Neuron (in vitro differentiated cells): ENCODE data around the gene ZP1.

Experiments
- H2AFZ ChIP-seq: one replicate; pipeline ENCODE4 v1.6.1; 2013; ENCODE audit warnings: low read depth, mild to moderate bottlenecking, inconsistent platforms, low read length, moderate library complexity
- H3K27me3 ChIP-seq: one replicate; pipeline ENCODE4 v1.6.1; 2013; ENCODE audit warnings: low read length; ENCODE audit not compliant: insufficient read depth
- H3K36me3 ChIP-seq: one replicate; pipeline ENCODE4 v1.6.1; 2013; ENCODE audit warnings: low read length; ENCODE audit not compliant: insufficient read depth
- H3K4me1 ChIP-seq: one replicate; pipeline ENCODE4 v1.6.1; 2013; ENCODE audit warnings: low read length; ENCODE audit not compliant: insufficient read depth
- H3K4me3 ChIP-seq: 2 replicates; pipeline ENCODE4 v1.5.1; 2013; ENCODE audit warnings: mild to moderate bottlenecking, low read length, moderate library complexity
- H3K9me3 ChIP-seq: one replicate; pipeline ENCODE4 v1.6.1; 2013; ENCODE audit warnings: low read length

The ZP1 gene

DNA sequence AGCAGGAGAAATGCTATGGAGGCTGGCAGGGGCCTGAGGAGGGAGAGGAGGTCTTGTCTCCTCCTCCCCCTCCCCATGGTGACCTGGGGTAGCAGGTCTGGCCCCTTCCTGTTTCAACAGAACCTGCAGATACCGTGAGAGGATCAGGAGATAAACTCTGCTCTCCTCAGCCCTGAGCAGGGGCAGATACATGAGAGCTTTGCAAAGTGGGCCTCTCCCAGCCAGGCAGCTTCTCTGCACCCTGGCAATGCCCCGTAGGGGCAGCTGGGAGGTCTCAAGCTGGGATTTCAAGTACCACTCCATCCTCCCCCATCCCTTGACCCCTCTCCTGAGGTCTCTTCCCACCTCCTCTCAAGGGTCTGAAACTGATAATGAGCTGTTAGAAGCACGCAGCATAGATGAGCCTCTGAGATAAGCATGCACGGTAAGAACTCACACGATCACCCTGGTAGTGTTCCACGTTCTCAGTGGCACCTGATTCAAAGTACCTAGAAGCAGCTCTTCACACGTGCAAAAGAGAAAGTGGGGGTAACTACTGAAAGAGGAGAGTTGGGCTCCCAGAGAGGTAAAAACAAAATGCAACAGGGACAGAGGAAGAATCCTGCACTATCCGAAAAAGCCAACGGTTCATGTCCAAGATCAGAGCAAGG, 30.4 kb upstream of the ZP1 start:
- Histone ChIP-seq H3K36me3 (no peaks in the 10 kb centered on the region), H3K4me3 (no peak overlapping the region), H2AFZ (no peak overlapping the region)

DNA sequence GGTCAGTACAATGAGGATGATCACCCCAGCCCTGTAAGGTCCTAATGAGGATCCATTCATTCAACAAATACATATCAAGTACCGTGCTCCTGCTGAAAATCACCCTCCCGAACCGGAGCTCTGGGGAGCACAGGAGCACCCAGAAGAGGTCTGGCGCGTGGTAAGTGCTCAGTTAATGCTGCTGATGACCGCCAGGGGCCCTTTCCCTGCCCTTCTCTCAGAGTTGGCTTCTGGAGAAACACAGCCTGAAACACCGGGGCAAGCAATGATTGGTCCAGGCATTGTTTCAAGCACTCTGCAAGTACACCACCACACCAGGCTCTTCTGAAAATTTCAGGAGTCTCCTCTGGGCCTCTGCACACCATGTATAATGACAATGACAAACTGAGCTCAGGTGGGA, 29.2 kb upstream of the ZP1 start:
- H3K4me3 ChIP-seq, result no peak overlapping the region
- no peaks in the 10 kb centered on the region for H3K36me3 ChIP-seq
- no peak overlapping the region for H2AFZ ChIP-seq
- peaks cover 17% of the 10 kb centered on the region for H3K27me3 ChIP-seq
- no peaks in the 10 kb centered on the region for H3K9me3 ChIP-seq
- peaks cover 10% of the 10 kb centered on the region for H3K4me1 ChIP-seq

More for the DNA sequence above, 30.4 kb upstream of the ZP1 start:
- H3K9me3 ChIP-seq, result no peaks in the 10 kb centered on the region
- H3K4me1 ChIP-seq, result peaks cover 4% of the 10 kb centered on the region
- peaks cover 22% of the 10 kb centered on the region for H3K27me3 ChIP-seq

DNA sequence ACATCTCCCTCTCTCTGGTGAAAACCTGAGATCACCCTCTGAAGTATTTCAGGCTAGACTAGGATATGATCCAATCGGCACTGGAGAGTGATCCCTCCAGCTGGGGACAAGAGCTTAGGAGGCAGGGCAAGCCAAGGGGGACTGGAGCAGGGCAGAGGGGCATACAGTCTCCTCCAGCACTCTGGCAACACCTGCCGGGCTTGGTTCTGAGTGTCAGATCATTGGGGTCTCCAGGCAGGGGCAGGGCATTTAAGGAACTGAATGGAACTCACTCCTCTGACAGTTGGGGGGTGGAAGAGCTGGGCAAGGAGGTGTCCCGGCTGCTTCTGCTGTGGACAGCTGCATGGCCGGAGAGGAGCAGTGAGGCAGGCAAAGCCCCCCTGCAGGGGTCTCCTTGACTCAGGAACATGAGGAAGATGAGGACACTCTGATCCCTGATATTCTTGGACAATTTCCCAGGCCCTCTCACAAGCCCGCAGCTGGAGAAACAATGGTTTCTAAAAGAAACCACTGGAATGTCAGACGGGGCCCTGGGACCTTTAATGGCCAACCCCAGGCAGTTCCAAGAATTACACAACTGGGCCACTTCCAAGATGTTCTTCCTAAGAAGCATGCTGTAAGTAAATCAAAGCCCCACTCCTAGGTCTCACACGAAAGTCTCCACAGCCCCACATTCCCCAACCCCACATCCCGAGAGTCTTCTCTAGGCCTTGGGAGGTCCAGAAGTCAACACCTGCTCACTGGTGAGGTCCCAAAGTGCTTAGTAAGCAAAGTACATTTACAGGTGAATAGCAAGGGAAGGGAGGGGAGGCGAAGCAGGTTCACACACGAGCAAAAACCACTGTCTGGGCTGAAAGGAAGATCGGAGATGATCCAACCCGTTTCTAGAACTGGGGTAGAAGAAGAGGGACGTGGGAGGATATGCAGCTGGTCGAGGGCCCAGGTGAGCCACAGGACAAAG, 26.6 kb upstream of the ZP1 start:
- no peak overlapping the region for H3K4me3 ChIP-seq
- H3K9me3 ChIP-seq, result no peaks in the 10 kb centered on the region
- H3K27me3 ChIP-seq, result peaks cover 9% of the 10 kb centered on the region
- peaks cover 34% of the 10 kb centered on the region for H3K4me1 ChIP-seq
- peak overlapping the region; percentile 87 for H2AFZ ChIP-seq
- no peaks in the 10 kb centered on the region for H3K36me3 ChIP-seq

DNA sequence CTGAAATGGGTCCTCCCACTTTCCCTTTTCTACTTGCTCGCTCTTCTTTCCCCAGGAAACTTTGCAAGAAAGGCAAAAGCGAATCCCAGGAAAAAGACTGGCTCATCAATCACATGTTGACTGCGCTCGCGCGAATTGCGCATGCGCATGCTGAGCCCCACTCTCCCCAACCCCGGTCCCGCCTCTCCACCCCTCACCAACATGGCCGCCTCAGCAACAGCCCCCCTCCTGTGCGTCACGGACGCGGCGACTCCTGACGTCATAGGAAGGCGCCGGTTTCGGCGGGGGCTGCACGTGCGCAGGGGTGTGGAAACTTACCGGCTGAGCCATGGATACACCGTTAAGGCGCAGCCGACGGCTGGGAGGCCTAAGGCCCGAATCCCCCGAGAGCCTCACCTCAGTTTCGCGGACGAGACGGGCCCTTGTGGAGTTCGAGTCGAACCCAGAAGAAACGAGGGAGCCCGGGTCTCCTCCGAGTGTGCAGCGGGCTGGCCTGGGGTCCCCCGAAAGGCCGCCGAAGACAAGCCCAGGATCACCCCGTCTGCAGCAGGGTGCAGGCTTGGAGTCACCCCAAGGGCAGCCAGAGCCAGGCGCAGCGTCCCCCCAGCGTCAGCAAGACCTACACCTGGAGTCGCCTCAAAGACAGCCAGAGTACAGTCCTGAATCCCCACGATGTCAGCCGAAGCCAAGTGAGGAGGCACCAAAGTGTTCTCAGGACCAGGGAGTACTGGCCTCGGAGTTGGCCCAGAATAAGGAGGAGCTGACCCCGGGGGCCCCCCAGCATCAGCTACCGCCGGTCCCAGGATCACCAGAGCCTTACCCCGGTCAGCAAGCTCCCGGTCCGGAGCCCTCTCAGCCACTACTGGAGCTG, 25.3 kb upstream of the ZP1 start, which contains the start of gene CCDC86:
TSS of gene CCDC86 (plus strand) at position 317 of the 871 bp plus-strand sequence. CDS start at position 329, 12 bp downstream.
- Histone ChIP-seq H3K27me3 (peaks cover 4% of the 10 kb centered on the region), H3K36me3 (no peaks in the 10 kb centered on the region), H2AFZ (peak within 1 kb of the TSS; percentile 87), H3K4me3 (peak within 1 kb of the TSS; percentile 65), H3K4me1 (peaks cover 34% of the 10 kb centered on the region), H3K9me3 (no peaks in the 10 kb centered on the region)

DNA sequence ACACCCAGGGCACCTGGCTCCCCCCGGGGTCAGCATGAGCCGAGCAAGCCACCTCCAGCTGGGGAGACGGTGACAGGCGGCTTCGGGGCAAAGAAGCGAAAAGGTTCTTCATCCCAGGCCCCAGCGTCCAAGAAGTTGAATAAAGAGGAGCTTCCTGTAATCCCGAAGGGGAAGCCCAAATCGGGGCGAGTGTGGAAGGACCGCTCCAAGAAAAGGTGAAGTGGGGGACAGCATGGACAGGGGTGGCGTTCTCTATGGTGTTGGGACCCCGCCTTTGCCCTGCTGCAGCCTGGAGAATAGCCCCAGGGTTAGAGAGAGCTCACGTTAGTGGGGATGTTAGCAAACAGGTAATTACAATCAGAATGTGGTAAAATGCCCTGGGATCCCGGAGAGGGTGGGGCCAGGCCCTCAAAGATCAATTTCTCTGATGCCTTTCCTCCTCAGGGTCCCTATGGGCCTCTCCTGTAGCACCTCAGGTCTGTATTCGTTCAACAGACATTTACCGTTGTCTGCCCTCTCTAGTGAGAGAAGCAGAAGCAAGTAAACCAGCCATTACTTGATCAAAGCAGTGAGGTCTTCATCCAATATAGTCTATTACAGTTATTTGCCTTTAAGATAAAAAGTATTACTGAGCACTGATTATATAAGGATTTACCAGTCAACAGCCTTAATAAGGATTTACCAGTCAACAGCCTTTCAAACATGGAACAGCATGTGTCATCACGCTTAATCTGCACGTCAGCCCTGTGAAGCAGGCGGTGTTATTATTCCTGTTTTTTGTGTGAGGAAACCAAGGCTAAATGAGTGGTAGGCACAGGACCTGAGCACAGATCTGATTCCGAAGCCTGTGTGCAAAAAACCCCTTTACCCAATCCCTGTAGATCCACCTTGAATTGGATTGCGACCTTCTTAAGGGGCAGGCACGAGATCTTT, 24.4 kb upstream of the ZP1 start:
- no peaks in the 10 kb centered on the region for H3K9me3 ChIP-seq
- H3K27me3 ChIP-seq, result no peaks in the 10 kb centered on the region
- H3K4me3 ChIP-seq, result peak overlapping the region; percentile 65
- peaks cover 34% of the 10 kb centered on the region for H3K4me1 ChIP-seq
- H2AFZ ChIP-seq, result peak overlapping the region; percentile 87
- no peaks in the 10 kb centered on the region for H3K36me3 ChIP-seq

DNA sequence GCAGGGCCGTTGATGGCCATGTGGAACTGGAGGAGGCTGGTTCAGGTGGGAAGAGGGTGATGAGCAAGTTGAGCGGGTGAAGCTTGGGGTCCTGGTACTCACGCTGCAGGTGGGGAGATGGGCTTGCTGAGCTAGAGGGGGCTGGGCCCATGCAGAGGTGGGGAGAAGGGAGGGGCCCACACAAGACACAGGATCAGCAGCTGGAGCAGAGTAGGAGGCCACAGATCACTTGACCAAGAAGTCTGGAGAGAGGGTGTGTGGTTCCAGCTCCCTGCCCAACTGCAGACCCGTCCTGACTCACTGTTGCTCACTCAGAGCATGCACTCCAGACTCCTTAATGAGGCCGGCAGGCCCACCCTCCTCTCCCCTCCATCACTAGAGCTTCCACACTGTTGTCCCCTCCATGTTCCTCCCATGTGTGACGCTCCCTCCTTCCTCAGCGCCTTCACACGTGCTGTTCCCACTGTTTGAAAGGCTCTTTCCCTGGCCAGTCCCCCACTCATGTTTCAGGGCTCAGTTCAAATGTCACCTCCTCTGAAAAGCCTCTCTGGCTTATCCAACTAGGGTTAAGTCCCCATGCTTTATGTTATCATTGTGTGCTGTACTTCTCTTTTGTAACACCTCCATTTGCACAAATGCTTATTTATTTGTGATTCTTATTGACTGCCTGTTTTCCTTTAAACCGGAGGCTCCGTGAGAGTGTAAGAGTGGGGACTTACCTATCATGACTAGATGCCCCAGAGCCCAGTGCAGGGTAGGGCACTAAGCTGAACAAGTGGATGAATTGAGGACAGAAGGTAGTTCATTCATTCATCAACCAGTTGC, 23.1 kb upstream of the ZP1 start:
- H3K36me3 ChIP-seq, result peaks cover 5% of the 10 kb centered on the region
- peak overlapping the region; percentile 65 for H3K4me3 ChIP-seq
- H3K4me1 ChIP-seq, result peaks cover 34% of the 10 kb centered on the region
- H2AFZ ChIP-seq, result no peak overlapping the region
- no peaks in the 10 kb centered on the region for H3K9me3 ChIP-seq
- no peaks in the 10 kb centered on the region for H3K27me3 ChIP-seq

DNA sequence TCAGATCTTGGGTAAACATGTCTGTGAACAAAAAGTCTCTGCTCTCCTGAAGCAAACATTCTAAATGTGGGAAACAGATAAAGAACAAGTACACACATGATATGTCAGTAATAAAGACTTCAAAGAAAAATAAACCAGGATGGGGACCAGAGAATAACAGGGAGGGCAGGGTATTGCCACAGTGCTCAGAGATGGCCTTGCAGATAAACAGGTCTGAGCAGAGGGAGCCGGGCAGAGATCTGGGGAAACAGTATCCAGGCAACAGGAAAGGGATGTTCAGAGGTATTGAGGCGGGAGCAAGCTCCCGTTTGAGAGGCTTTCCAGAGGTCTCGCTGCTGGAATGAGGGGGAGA, 22.5 kb upstream of the ZP1 start:
- Histone ChIP-seq H3K4me3 (no peak overlapping the region), H3K9me3 (no peaks in the 10 kb centered on the region)

DNA sequence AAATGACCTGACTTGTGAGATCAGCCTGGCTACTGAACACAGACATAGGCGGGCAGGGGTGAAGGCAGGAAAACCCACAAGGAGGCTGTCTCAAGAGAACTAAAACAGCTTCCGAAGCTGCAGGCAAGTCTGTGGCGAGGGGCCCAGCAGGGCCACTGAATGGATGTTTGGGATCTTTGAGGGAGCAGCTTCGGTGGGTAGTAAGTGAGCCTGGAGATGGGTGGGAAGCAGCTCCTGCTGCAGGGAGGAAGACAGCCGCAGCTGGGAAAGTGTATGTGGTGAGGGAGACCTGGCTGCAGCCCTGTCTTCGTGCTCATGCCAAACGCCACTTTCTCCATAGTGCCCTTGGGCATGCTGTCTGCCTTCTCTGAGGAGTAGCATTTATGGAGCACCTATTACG, 22.0 kb upstream of the ZP1 start:
- H3K4me3 ChIP-seq, result no peak overlapping the region
- no peaks in the 10 kb centered on the region for H3K27me3 ChIP-seq
- H3K4me1 ChIP-seq, result peaks cover 34% of the 10 kb centered on the region
- no peak overlapping the region for H2AFZ ChIP-seq
- H3K9me3 ChIP-seq, result no peaks in the 10 kb centered on the region
- peaks cover 10% of the 10 kb centered on the region for H3K36me3 ChIP-seq

More for the DNA sequence above, 22.5 kb upstream of the ZP1 start:
- peaks cover 8% of the 10 kb centered on the region for H3K36me3 ChIP-seq
- H3K27me3 ChIP-seq, result no peaks in the 10 kb centered on the region
- peaks cover 34% of the 10 kb centered on the region for H3K4me1 ChIP-seq
- no peak overlapping the region for H2AFZ ChIP-seq

DNA sequence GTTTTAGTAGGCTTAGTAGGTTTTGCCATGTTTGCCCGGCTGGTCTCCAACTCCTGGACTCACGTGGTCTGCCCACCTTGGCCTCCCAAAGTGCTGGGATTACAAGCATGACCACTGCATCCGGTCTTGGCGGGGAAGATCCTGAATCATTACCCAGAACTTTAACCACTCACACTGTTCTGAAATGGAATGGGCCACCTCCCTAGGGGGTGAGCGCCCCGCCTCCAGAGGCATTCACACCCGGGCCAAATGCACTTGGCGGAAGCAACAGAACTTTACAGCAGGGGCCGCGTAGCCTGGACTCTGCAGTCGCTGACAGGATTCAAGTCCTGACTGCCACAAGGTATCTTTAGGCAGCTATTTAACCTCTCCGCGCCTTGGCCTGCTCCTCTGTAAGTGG, 20.1 kb upstream of the ZP1 start:
- Histone ChIP-seq H3K4me3 (no peak overlapping the region), H3K4me1 (peaks cover 30% of the 10 kb centered on the region), H3K27me3 (no peaks in the 10 kb centered on the region), H3K9me3 (no peaks in the 10 kb centered on the region), H3K36me3 (peaks cover 25% of the 10 kb centered on the region), H2AFZ (no peak overlapping the region)

DNA sequence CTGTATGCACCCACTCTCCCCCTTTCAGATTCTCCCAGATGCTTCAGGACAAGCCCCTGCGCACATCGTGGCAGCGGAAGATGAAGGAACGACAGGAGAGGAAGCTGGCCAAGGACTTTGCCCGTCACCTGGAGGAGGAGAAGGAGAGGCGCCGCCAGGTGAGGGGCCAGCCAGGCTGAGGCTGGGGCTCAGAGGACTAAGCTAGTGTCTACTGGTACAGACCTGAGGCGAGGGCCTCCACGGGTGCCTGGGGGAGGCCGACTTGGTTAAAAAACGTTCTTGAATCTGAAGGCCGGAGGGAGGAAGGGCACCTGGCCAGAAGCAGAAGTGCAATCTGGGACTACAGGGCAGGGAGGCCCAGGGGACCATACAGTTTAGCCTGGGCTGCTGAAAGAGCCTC, 19.4 kb upstream of the ZP1 start:
- no peaks in the 10 kb centered on the region for H3K27me3 ChIP-seq

DNA sequence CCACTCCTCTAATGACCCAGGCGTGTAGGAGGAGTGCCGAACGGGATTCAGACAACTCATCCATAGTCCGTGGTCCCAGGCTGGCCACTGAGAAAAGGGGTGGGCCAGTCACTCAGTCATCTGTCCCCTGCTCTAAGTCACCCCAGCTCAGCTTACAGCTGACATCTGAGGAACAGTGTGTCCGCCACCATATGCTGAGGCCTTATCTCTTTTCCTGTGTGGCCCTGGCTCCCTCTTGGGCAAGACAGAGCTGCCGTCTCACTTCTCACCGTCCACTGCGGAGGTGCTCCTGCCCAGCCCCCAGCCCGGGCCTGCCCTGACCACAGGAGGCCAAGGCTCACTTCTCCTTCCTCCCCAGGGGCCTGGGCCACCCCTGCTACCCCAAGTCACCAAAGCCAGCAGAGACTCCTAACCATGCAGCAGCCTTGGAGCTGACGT, 18.6 kb upstream of the ZP1 start:
- Histone ChIP-seq H3K4me3 (no peak overlapping the region), H3K36me3 (peaks cover 25% of the 10 kb centered on the region)

More for the DNA sequence above, 19.4 kb upstream of the ZP1 start:
- Histone ChIP-seq H3K9me3 (no peaks in the 10 kb centered on the region), H2AFZ (no peak overlapping the region), H3K36me3 (peaks cover 25% of the 10 kb centered on the region), H3K4me1 (peaks cover 26% of the 10 kb centered on the region), H3K4me3 (no peak overlapping the region)

More for the DNA sequence above, 18.6 kb upstream of the ZP1 start:
- Histone ChIP-seq H3K27me3 (no peaks in the 10 kb centered on the region), H3K9me3 (no peaks in the 10 kb centered on the region), H3K4me1 (peaks cover 18% of the 10 kb centered on the region), H2AFZ (no peak overlapping the region)
